K562 (cell line): Measurements from ENCODE around the gene IBTK. TPM values are rescaled to one million over a fixed set of nuclear protein-coding genes. Genes with fewer than 3 reads are reported as not detected.

Experiments
- ATAC-seq: fragments of 200-7000 bp; cut with Tn5 transposase; 3 replicates; pipeline ENCODE4 v1.9.1; 2020; ENCODE audit warnings: moderate library complexity
- BruUV-seq: library from RNA; stranded (reverse); fragments of 400-500 nt; replicated peaks from 2 replicates; lab custom pipeline; 2021; lab: Mats Ljungman, UMichigan
- CTCF ChIA-PET: fragments of 300-600 bp; formaldehyde crosslinking; extraction: SDS; loops from one replicate; lab custom pipeline; 2021; ENCODE audit warnings: low intra/inter-chr PET ratio; lab: Yijun Ruan, JAX
- POLR2A ChIA-PET: fragments of 300-600, 350-650 bp; sonication (Branson Sonifier 250); formaldehyde crosslinking; extraction: SDS; loops from one replicate; lab custom pipeline; 2021; ENCODE audit warnings: antibody characterized with exemption, inconsistent platforms; lab: Yijun Ruan, JAX
- DNase-seq, 4 experiments: peaks; one replicate each; pipeline versions ENCODE4 v3.0.0 to v3.0.0-alpha.2; 2011 to 2018; ENCODE audit warnings: low spot score in 3 of 4, mixed read lengths in 3 of 4; ENCODE audit errors: extremely low read depth in 1 of 4
- FAIRE-seq: peaks from 2 replicates; lab custom pipeline; 2011; peaks lifted over from hg19 to GRCh38; lab: Jason Lieb, UNC
- H2AFZ ChIP-seq: 2 replicates; pipeline ENCODE4 v1.6.0; 2011; ENCODE audit warnings: low read depth, low read length, control low read depth, inconsistent platforms
- H3K27ac ChIP-seq: fragments of 200-600 bp; 3 replicates; pipeline ENCODE4 v1.8.0; 2011; ENCODE audit warnings: low read depth, mild to moderate bottlenecking, control low read depth, inconsistent platforms, low read length, moderate library complexity, mixed read lengths; ENCODE audit errors: extremely low read depth
- H3K27me3 ChIP-seq, 2 experiments: fragments of 300-600 bp in 1 of 2; 2 replicates in 1 of 2; 3 replicates in 1 of 2; pipeline versions ENCODE4 v1.6.0 to v1.8.0; 2011; ENCODE audit warnings: inconsistent platforms in 2 of 2, low read length in 2 of 2, mild to moderate bottlenecking in 1 of 2, mixed read lengths in 1 of 2, moderate library complexity in 1 of 2; ENCODE audit not compliant: control insufficient read depth in 2 of 2, insufficient read depth in 2 of 2
- H3K36me3 ChIP-seq: fragments of 300-600 bp; 3 replicates; pipeline ENCODE4 v1.8.0; 2011; ENCODE audit warnings: mild to moderate bottlenecking, low read length, inconsistent platforms; ENCODE audit not compliant: control insufficient read depth, insufficient read depth
- H3K4me1 ChIP-seq, 2 experiments: fragments of 200-600 bp in 1 of 2; replicated peaks in 1 of 2; 2 replicates in 1 of 2; 3 replicates in 1 of 2; pipeline versions ENCODE4 v1.5.1 to v1.8.0; 2011; ENCODE audit warnings: inconsistent platforms in 2 of 2, low read length in 2 of 2, mild to moderate bottlenecking in 1 of 2, mixed read lengths in 1 of 2, moderate library complexity in 1 of 2; ENCODE audit not compliant: control insufficient read depth in 2 of 2, insufficient read depth in 2 of 2
- H3K4me2 ChIP-seq: 2 replicates; pipeline ENCODE4 v1.6.1; 2011; ENCODE audit warnings: low read length, control low read depth, inconsistent platforms, mixed read lengths; ENCODE audit not compliant: insufficient read depth
- H3K4me3 ChIP-seq: fragments of 200-600 bp; sonication (generic), shearing (Covaris generic); 2 replicates; pipeline ENCODE4 v1.5.1; 2016; ENCODE audit warnings: control low read depth, inconsistent platforms
- H3K79me2 ChIP-seq: fragments of 200-600 bp; 3 replicates; pipeline ENCODE4 v1.8.0; 2011; ENCODE audit warnings: low read length, inconsistent platforms; ENCODE audit not compliant: control insufficient read depth, insufficient read depth
- H3K9ac ChIP-seq, 2 experiments: 2 replicates each; pipeline versions ENCODE4 v1.6.0 to v1.6.1; 2011; ENCODE audit warnings: low read depth in 2 of 2, low read length in 2 of 2, control low read depth in 1 of 2, inconsistent platforms in 1 of 2, mild to moderate bottlenecking in 1 of 2, mixed read lengths in 1 of 2; ENCODE audit not compliant: insufficient read depth in 1 of 2
- H3K9me1 ChIP-seq: one replicate; pipeline ENCODE4 v1.6.0; 2011; ENCODE audit warnings: inconsistent platforms, mild to moderate bottlenecking, low read length, moderate library complexity; ENCODE audit not compliant: control insufficient read depth, insufficient read depth
- H3K9me3 ChIP-seq: replicated peaks from 2 replicates; pipeline ENCODE4 v1.5.1; 2011; ENCODE audit warnings: low read depth, low read length, inconsistent platforms; ENCODE audit not compliant: control insufficient read depth, insufficient read depth
- H4K20me1 ChIP-seq: replicated peaks from 2 replicates; pipeline ENCODE4 v1.6.1; 2011; ENCODE audit warnings: low read length, inconsistent platforms, mixed read lengths; ENCODE audit not compliant: control insufficient read depth, insufficient read depth
- CTCF ChIP-seq, 3 experiments: IDR thresholded peaks in 2 of 3; conservative IDR thresholded peaks in 1 of 3; 2 replicates each; pipeline ENCODE4 v1.5.1; 2011 to 2012; ENCODE audit warnings: low read length in 3 of 3, mild to moderate bottlenecking in 3 of 3, control low read depth in 2 of 3, improper control_type of control experiment in 1 of 3, inconsistent platforms in 1 of 3, low read depth in 1 of 3, mixed read lengths in 1 of 3, moderate library complexity in 1 of 3; ENCODE audit not compliant: insufficient read depth in 2 of 3
- DEAF1 ChIP-seq: fragments of 450-650 bp; formaldehyde crosslinking; IDR thresholded peaks from 2 replicates; pipeline ENCODE4 v1.4.0; 2020; ENCODE audit warnings: mild to moderate bottlenecking, moderate library complexity
- ETV5 ChIP-seq: sonication (generic); formaldehyde crosslinking; IDR thresholded peaks from 2 replicates; pipeline ENCODE4 v1.4.0; 2020; ENCODE audit warnings: low read depth, mild to moderate bottlenecking, missing genetic modification reagents
- ID3 ChIP-seq, 2 experiments: fragments of 250-450 bp in 1 of 2; fragments of 450-650 bp in 1 of 2; sonication (Bioruptor Pico) in 1 of 2; IDR thresholded peaks; 2 replicates each; pipeline versions ENCODE4 v1.6.1 to v1.8.0; 2016 to 2021; ENCODE audit warnings: mild to moderate bottlenecking in 2 of 2, moderate library complexity in 2 of 2, missing compliant biosample characterization in 1 of 2, missing genetic modification characterization in 1 of 2
- RAD21 ChIP-seq, 2 experiments: fragments of 250-450 bp in 1 of 2; fragments of 450-650 bp in 1 of 2; sonication (Bioruptor Pico) in 1 of 2; formaldehyde crosslinking in 1 of 2; IDR thresholded peaks in 1 of 2; conservative IDR thresholded peaks in 1 of 2; 2 replicates each; pipeline versions ENCODE4 v1.4.0 to v1.8.0; 2020 to 2022; ENCODE audit warnings: mild to moderate bottlenecking in 2 of 2, moderate library complexity in 1 of 2
- SIRT6 ChIP-seq: IDR thresholded peaks from one replicate; pipeline ENCODE4 v1.6.1; 2012; ENCODE audit warnings: low read depth, mild to moderate bottlenecking, control low read depth, inconsistent platforms, low read length, moderate library complexity
- WGBS: fragments of 100-300 bp; shearing (Covaris generic); methylation state at CpG from one replicate; pipeline ENCODE4 v1.1.6; 2016; ENCODE audit warnings: low coverage, mixed read lengths; ENCODE audit not compliant: insufficient coverage; ENCODE audit errors: missing lambda C conversion rate; 5-methylcytosine and 5-hydroxymethylcytosine counted together
- in situ Hi-C: fragments of 300-500 bp; cut with MboI; formaldehyde crosslinking; loops from 4 replicates; pipeline ENCODE4 v1.15.0; 2018; ENCODE audit warnings: inconsistent platforms, mixed read lengths
- intact Hi-C: fragments of 100-400 bp; cut with micrococcal nuclease; formaldehyde crosslinking; loops from 2 replicates; pipeline ENCODE4 v1.14.2; 2022
- polyA plus RNA-seq, 8 experiments: library from polyadenylated mRNA; depleted of rRNA in 4 of 8; stranded (reverse) in 5 of 8; unstranded in 3 of 8; fragments of >200 nt; fragmentation: Nextera tagmentation in 2 of 8; fragmentation: Illumina TruSeq in 1 of 8; extraction: Ambion mirVana in 2 of 8; extraction: Trizol in 1 of 8; gene quantifications; 2 replicates each; pipeline versions ENCODE4 v1.2.1 to v1.2.3, GENCODE V29; 2011 to 2014; ENCODE audit warnings: inconsistent platforms in 1 of 8, missing spikeins in 1 of 8
- total RNA-seq, 7 experiments: library from RNA; depleted of rRNA in 6 of 7; stranded (reverse); fragments of >200 nt in 6 of 7; fragmentation: Illumina TruSeq in 2 of 7; extraction: Trizol in 2 of 7; gene quantifications; 2 replicates each; pipeline versions ENCODE4 v1.2.1 to v1.2.3, GENCODE V29; 2011 to 2021; ENCODE audit warnings: low replicate concordance in 1 of 7

Gene IBTK
- total and polyA plus RNA-seq, 9 of the 15 experiments (the other 6 are each of a cell fraction or from before 2014, with no cell fraction given), result 13.2 to 36.4 (median 21.8) TPM

- peak; percentile 48 to 56 for TF ChIP-seq RAD21 (CRISPR knock-in tag; conservative IDR thresholded peaks at IDR 0.05 in 1 of 2, IDR thresholded peaks at IDR 0.05 in 1 of 2)
- peak in 2 of 3 experiments; percentile 10 to 51; a peak in 2 of 6 replicates for TF ChIP-seq CTCF (IDR thresholded peaks at IDR 0.05 in 2 of 3, conservative IDR thresholded peaks at IDR 0.05 in 1 of 3; ENCODE audit: insufficient read depth in 2 of 3, low read depth in 1 of 3, low read length in 3 of 3)
- no peak for TF ChIP-seq ID3 (CRISPR knock-in tag; IDR thresholded peaks at IDR 0.05)
- no peak for TF ChIP-seq ID3 (tag; IDR thresholded peaks at IDR 0.05)
- peak; percentile 52; the same call in 1 of the 2 replicates for TF ChIP-seq DEAF1 (CRISPR knock-in tag)
- TF ChIP-seq ETV5 (CRISPR knock-in tag), result no peak
- no peak for TF ChIP-seq SIRT6
- ChIA-PET POLR2A (no interaction called here), CTCF (interaction anchor here (0.9 kb wide), 1 partner anchor 444 kb away, joined by 4 read pairs; no protein-coding TSS in a partner anchor)
- no peaks in the 10 kb centered on the region for H3K27me3 ChIP-seq
- FAIRE-seq (no peak), ATAC-seq (peak; percentile 62; the same call in 2 of the 3 replicates), DNase-seq (no peak)
- no TSS peak for BruUV-seq
- H3K27ac ChIP-seq, result no peak overlapping the region
- H3K79me2 ChIP-seq, result no peaks in the 10 kb centered on the region
- no peaks in the 10 kb centered on the region for H3K9me1 ChIP-seq
- WGBS, result 69% methylated on average over 2 of the region's 2 CpGs
- in situ Hi-C loops, result no loop called here
- intact Hi-C loops, result loop anchor here (10.0 kb wide), 1 partner anchor 423 kb away; the partner anchor contains the start of gene TENT5A
- no peak overlapping the region for H3K4me3 ChIP-seq
- H3K9ac ChIP-seq, result no peak overlapping the region
- no peaks in the 10 kb centered on the region for H3K9me3 ChIP-seq
- no peak overlapping the region for H3K4me2 ChIP-seq
- no peaks in the 10 kb centered on the region for H4K20me1 ChIP-seq
- H3K4me1 ChIP-seq, result no peaks in the 10 kb centered on the region
- peaks cover 62% of the 10 kb centered on the region; the same call in 2 of the 3 replicates for H3K36me3 ChIP-seq
- H2AFZ ChIP-seq, result no peak overlapping the region
Measured at GRCh38 chr6:82178077-82178758, 69.3 kb downstream of the IBTK start.
